Astrocyte (in vitro differentiated cells and primary cell): ENCODE results near the gene OBP2B. TPM values are rescaled to one million over a fixed set of nuclear protein-coding genes. Genes with fewer than 3 reads are reported as not detected.
"Not testable (repeated sequence)": the region's sequence is repeated elsewhere in the genome, so short reads cannot be mapped to it uniquely, and the experiment has no call there.

Experiments used
- DNase-seq: peaks from one replicate; pipeline ENCODE4 v3.0.0-alpha.2; 2010; ENCODE audit warnings: low read depth
- FAIRE-seq: peaks from 2 replicates; lab custom pipeline; 2011; peaks lifted over from hg19 to GRCh38; lab: Jason Lieb, UNC
- H2AFZ ChIP-seq: 2 replicates; pipeline ENCODE4 v1.6.0; 2012; ENCODE audit warnings: low read depth, low read length, inconsistent platforms
- H3K27ac ChIP-seq: 2 replicates; pipeline ENCODE4 v1.5.1; 2011; ENCODE audit warnings: low read depth, low read length, inconsistent platforms
- H3K27me3 ChIP-seq: 2 replicates; pipeline ENCODE4 v1.6.0; 2011; ENCODE audit warnings: low read length, inconsistent platforms; ENCODE audit not compliant: insufficient read depth
- H3K36me3 ChIP-seq: 2 replicates; pipeline ENCODE4 v1.5.1; 2011; ENCODE audit warnings: low read length, inconsistent platforms; ENCODE audit not compliant: insufficient read depth
- H3K4me1 ChIP-seq: 2 replicates; pipeline ENCODE4 v1.5.1; 2011; ENCODE audit warnings: low read length, inconsistent platforms; ENCODE audit not compliant: insufficient read depth
- H3K4me2 ChIP-seq: 2 replicates; pipeline ENCODE4 v1.6.0; 2012; ENCODE audit warnings: low read length, inconsistent platforms
- H3K4me3 ChIP-seq: 2 replicates; pipeline ENCODE4 v1.5.1; 2011; ENCODE audit warnings: low read depth, mild to moderate bottlenecking, low read length, inconsistent platforms; ENCODE audit not compliant: insufficient read depth
- H3K79me2 ChIP-seq: 2 replicates; pipeline ENCODE4 v1.6.0; 2012; ENCODE audit warnings: mild to moderate bottlenecking, low read length, inconsistent platforms; ENCODE audit not compliant: insufficient read depth
- H3K9ac ChIP-seq: 2 replicates; pipeline ENCODE4 v1.6.0; 2012; ENCODE audit warnings: mild to moderate bottlenecking, low read length, inconsistent platforms
- H3K9me3 ChIP-seq: 2 replicates; pipeline ENCODE4 v1.5.1; 2012; ENCODE audit warnings: low read depth, mild to moderate bottlenecking, low read length, inconsistent platforms; ENCODE audit not compliant: insufficient read depth
- H4K20me1 ChIP-seq: 2 replicates; pipeline ENCODE4 v1.6.0; 2012; ENCODE audit warnings: low read length, inconsistent platforms; ENCODE audit not compliant: insufficient read depth
- H3K27ac Mint-ChIP-seq: one replicate; pipeline ENCODE4 v1.8.0; 2021; ENCODE audit warnings: mild to moderate bottlenecking, mixed read lengths; ENCODE audit not compliant: unreplicated experiment
- H3K27me3 Mint-ChIP-seq: one replicate; pipeline ENCODE4 v1.8.0; 2021; ENCODE audit warnings: low read depth, mixed read lengths; ENCODE audit not compliant: unreplicated experiment
- H3K36me3 Mint-ChIP-seq: one replicate; pipeline ENCODE4 v1.8.0; 2021; ENCODE audit warnings: low read depth, mixed read lengths; ENCODE audit not compliant: unreplicated experiment
- H3K4me1 Mint-ChIP-seq: one replicate; pipeline ENCODE4 v1.8.0; 2021; ENCODE audit warnings: low read depth, mixed read lengths; ENCODE audit not compliant: unreplicated experiment
- H3K4me3 Mint-ChIP-seq: one replicate; pipeline ENCODE4 v1.8.0; 2021; ENCODE audit warnings: mild to moderate bottlenecking, moderate library complexity, mixed read lengths; ENCODE audit not compliant: unreplicated experiment
- H3K9me3 Mint-ChIP-seq: one replicate; pipeline ENCODE4 v1.8.0; 2021; ENCODE audit warnings: mild to moderate bottlenecking, mixed read lengths; ENCODE audit not compliant: unreplicated experiment
- EZH2 ChIP-seq: IDR thresholded peaks from 2 replicates; pipeline ENCODE4 v1.6.1; 2012; ENCODE audit warnings: mild to moderate bottlenecking, low read length, inconsistent platforms; ENCODE audit not compliant: insufficient read depth
- total RNA-seq: library from RNA; stranded (reverse); gene quantifications from 2 replicates; pipeline ENCODE4 v1.2.1, GENCODE V29; 2021

The OBP2B gene
- total RNA-seq, 1 donor from 2014 or later = not detected

GRCh38 chr9:133221177-133221809 is 12.2 kb upstream of the OBP2B start:
- Mint-ChIP-seq H3K27me3 (peaks cover 64% of the 10 kb centered on the region), H3K36me3 (no peaks in the 10 kb centered on the region), H3K4me1 (no peaks in the 10 kb centered on the region), H3K9me3 (peaks cover 13% of the 10 kb centered on the region), H3K27ac (no peak overlapping the region), H3K4me3 (no peak overlapping the region)
- Histone ChIP-seq H3K4me1 (no peaks in the 10 kb centered on the region), H3K4me3 (no peak overlapping the region), H3K27ac (no peak overlapping the region), H2AFZ (no peak overlapping the region), H3K4me2 (no peak overlapping the region), H3K79me2 (no peaks in the 10 kb centered on the region), H3K9ac (no peak overlapping the region), H3K36me3 (no peaks in the 10 kb centered on the region), H3K9me3 (no peaks in the 10 kb centered on the region), H4K20me1 (no peaks in the 10 kb centered on the region), H3K27me3 (no peaks in the 10 kb centered on the region)
- no peak for FAIRE-seq
- DNase-seq = no peak
- TF ChIP-seq EZH2 = no peak

GRCh38 chr9:133218049-133218975 is 9.3 kb upstream of the OBP2B start:
- FAIRE-seq, H3K27ac Mint-ChIP-seq: not testable (repeated sequence)
- peaks cover 56% of the 10 kb centered on the region for H3K27me3 Mint-ChIP-seq

DNA sequence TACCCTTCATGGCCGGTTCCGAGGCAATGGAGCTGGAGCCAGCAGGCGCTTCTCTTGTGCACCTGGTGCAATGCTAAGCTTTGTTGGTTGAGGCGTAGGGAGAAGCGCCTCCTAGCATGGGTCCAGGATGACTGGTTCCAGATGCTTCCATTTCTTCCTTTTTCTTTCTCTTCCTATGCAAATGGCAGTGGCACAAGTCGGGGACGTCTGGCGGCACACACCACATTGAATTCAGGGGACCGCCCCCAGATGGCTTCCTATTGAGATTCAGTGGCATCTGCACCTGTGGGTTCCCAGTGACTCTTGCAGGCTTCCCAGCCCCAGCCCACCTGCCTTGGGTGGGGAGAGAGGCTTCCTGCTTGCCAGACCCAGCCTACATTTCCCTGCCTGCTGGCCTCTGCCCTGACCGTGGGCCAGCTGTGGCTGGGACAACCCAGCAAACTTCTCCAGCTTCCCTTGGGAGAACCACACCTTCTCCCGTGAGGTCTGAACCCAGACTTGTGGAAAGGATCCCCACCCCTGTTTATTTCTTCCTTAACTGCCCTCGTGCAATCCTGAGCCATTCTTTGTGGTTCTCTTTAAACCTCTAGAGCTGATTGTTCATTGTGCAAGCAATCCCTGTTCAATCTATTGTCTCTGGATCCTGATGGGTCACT is 8.4 kb upstream of the OBP2B start:
- H3K27ac ChIP-seq, H3K27ac Mint-ChIP-seq, H3K4me3 Mint-ChIP-seq, H3K4me1 Mint-ChIP-seq, FAIRE-seq, H3K9me3 ChIP-seq, DNase-seq, H3K4me2 ChIP-seq, H3K79me2 ChIP-seq, H3K27me3 ChIP-seq, H3K36me3 ChIP-seq, H2AFZ ChIP-seq, H3K4me1 ChIP-seq, H3K36me3 Mint-ChIP-seq, H4K20me1 ChIP-seq, H3K4me3 ChIP-seq, H3K9ac ChIP-seq: not testable (repeated sequence)
- H3K9me3 Mint-ChIP-seq = peaks cover 13% of the 10 kb centered on the region
- H3K27me3 Mint-ChIP-seq = peaks cover 51% of the 10 kb centered on the region

More at GRCh38 chr9:133218049-133218975, 9.3 kb upstream of the OBP2B start:
- not testable (repeated sequence) for H3K79me2 ChIP-seq, H3K4me1 ChIP-seq, H3K27ac ChIP-seq, H3K4me3 ChIP-seq, H4K20me1 ChIP-seq, H3K27me3 ChIP-seq, H3K4me2 ChIP-seq, H3K36me3 Mint-ChIP-seq, H3K36me3 ChIP-seq, H2AFZ ChIP-seq, H3K4me1 Mint-ChIP-seq, H3K9ac ChIP-seq, DNase-seq, H3K9me3 ChIP-seq, H3K4me3 Mint-ChIP-seq
- H3K9me3 Mint-ChIP-seq = peaks cover 13% of the 10 kb centered on the region

GRCh38 chr9:133214276-133214675 is 5.2 kb upstream of the OBP2B start:
- not testable (repeated sequence) for H3K4me2 ChIP-seq, H2AFZ ChIP-seq, H3K27ac ChIP-seq, H3K4me1 Mint-ChIP-seq, H3K36me3 Mint-ChIP-seq, H3K27me3 ChIP-seq, H3K36me3 ChIP-seq, H3K9me3 ChIP-seq, H4K20me1 ChIP-seq, H3K4me3 ChIP-seq, H3K9me3 Mint-ChIP-seq, H3K79me2 ChIP-seq, FAIRE-seq, H3K4me1 ChIP-seq, H3K9ac ChIP-seq
- H3K27me3 Mint-ChIP-seq = peaks cover 46% of the 10 kb centered on the region
- peak; percentile 4 for DNase-seq
- peak overlapping the region; percentile 8 for H3K4me3 Mint-ChIP-seq
- peak overlapping the region; percentile 10 for H3K27ac Mint-ChIP-seq
